Stimulated activated CD4-positive, alpha-beta T cell treated with anti-CD3 and anti-CD28 coated beads, Interleukin-4, amount 100 ng/mL, for 48 hours (primary cell): ENCODE measurements around the gene VPS52.

ENCODE experiments used
- DNase-seq, 2 donors: peaks; one replicate each; pipeline ENCODE4 v3.0.0-alpha.2; 2020; ENCODE audit warnings: low read depth in 2 of 2

VPS52 gene

GRCh38 chr6:33211666-33212422, 59.8 kb downstream of the VPS52 start:
- no peak for DNase-seq

DNA sequence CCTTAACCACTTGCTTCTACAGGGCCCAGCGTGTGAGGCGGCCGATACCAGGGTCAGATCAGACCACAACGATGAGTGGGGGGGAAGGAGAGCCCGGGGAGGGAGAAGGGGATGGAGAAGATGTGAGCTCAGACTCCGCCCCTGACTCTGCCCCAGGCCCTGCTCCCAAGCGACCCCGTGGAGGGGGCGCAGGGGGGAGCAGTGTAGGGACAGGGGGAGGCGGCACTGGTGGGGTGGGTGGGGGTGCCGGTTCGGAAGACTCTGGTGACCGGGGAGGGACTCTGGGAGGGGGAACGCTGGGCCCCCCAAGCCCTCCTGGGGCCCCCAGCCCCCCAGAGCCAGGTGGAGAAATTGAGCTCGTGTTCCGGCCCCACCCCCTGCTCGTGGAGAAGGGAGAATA, 60.5 kb downstream of the VPS52 start:
- no peak for DNase-seq

GRCh38 chr6:33209856-33210255, 61.8 kb downstream of the VPS52 start:
- no peak for DNase-seq

GRCh38 chr6:33208091-33208967, 63.3 kb downstream of the VPS52 start, which contains the start of gene RING1:
Gene RING1, plus strand, starts transcription at chr6:33208500. Its CDS starts 323 bp downstream, at chr6:33208823.
- peak; percentile 78 to 81 for DNase-seq

DNA sequence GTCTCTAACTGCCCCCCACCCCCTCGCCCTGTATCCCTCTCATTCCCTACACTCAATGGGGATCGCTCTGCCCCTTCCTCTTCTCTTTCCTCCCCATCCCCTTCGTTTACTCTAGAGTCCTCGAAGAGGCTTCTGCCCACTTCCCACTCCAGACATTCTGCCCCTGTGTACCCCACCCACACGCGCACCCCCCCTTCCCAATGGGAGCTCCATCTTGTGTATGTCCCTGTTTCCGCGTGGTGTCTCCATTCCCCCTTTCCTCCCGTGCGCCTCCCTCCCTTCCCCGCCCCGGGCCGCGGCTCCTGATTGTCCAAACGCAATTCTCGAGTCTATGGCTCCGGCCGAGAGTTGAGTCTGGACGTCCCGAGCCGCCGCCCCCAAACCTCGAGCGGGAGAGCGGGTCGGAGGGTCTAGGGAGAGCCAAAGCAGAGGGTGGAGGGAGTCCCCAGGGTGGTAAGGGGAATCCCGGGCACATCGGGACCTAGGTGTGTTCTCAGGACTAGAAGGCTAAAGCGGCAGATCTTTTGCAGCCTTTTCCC, 64.1 kb downstream of the VPS52 start:
- no peak for DNase-seq

DNA sequence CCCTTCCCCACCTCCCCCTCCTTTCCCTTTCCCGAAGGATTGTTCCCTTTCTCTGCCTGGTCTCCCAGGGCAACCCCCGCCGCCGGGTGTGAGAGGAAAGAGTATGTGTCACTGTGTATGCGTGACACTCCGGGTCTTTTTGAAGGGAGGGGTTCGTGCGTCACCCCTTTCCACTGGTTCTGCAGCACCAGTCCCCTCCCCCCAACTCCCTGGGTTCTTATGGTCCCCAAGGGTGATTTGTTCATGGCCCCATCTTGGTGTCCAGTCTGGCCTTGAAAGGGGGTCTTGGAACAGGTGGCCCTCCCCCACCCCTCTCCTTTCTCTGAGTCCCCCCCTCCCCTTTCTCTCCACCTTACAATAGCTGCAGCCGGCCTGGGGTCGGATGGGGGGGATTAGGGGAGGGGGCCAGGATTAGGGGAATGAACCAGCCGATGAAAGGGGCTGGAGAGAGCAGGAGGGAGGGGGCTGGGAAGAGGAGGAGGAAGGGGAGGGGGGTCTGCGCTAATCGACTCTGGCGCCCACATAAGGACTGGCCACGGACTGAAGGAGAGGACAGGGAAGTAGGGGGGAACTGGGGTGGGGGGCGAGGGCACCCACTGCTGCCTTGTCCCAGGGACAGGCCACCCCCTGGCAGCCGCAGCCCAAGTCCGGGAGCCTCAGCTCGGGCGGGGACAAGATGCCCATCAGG, 64.7 kb downstream of the VPS52 start:
- DNase-seq, result no peak

DNA sequence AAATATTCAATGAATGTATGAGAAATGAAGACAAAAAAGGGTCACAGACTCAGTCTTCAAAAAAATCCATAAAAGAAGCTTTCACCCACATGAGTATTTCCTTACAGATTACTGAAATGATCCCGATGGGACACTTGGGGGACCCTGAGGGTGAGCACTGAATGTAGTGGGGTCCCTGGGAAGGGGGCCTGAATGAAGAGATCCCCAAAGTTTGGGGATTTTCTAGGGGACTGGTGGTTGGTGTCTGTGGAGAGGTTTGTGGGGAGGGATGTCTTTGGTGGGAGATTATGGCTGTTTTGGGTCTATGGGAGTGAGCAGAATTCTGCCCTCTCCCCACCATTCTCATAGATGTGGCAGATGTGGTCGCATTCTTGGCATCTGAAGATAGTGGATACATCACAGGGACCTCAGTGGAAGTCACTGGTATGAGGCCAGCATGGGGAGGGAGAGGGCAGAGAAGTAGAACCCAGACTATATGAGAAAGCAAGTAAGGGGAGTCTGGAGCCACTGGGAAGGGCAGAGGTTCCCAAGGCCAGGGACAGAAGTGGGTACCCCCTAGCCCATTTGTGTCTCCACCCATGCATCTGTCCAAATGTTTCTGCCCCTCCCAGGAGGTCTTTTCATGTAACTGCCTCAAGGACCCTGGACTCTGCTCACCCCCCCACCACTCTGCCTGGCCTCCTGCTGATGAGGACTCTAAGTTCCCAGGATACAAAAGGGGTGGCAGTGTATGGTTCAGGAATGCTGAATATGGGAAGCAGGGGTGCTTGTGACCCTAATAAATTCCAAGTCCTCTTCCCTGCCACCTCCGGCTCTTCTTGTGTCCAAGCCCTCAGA, 65.4 kb downstream of the VPS52 start:
- no peak for DNase-seq

- DNase-seq, result peak in 1 of 2 donors; percentile 55
Measured at GRCh38 chr6:33205191-33206026, 66.3 kb downstream of the VPS52 start.

DNA sequence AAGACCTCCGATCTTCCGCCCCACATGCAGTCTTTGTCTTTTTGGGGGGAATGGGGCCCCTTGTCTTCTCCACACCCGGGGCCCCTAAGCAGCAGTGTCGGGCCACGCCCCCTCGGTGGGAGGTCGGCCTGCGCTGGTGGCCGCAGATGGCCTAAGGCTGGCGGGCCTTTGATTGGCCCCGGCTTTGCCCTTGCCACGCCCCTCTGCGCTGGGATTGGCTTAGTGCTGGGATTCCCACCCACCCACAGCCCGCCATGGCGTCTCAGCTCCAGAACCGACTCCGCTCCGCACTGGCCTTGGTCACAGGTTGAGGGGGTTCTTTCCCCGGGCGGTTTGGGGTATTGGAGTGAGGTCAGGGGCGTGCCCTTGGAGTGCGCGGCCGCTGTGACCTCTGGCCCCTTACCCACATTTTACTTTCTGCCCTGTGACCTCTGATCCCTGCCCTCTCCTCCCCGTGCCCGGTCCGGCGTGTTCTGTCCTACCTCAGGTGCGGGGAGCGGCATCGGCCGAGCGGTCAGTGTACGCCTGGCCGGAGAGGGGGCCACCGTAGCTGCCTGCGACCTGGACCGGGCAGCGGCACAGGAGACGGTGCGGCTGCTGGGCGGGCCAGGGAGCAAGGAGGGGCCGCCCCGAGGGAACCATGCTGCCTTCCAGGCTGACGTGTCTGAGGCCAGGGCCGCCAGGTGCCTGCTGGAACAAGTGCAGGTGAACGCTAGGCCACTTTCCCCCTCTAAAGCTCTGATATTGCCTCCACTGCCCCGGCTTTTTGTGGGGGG, 67.1 kb downstream of the VPS52 start, which contains the start of gene HSD17B8:
Gene HSD17B8, plus strand, starts transcription at position 241 of the 776 bp plus-strand sequence. Its CDS starts 14 bp downstream, at position 255.
- DNase-seq, result peak; percentile 89 to 94

DNA sequence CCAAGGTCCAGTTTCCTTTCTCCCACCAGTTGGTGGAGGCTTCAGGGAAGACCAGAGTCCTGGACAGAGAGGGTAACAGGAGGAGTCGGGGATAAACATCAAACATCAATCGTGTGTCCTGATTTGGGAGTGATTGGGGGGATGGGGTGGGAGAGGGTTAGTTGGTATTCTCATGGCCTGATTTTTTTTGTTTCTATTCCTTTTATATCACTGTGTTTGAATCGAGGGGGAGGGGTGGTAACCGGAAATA, 67.6 kb downstream of the VPS52 start:
- no peak for DNase-seq

DNA sequence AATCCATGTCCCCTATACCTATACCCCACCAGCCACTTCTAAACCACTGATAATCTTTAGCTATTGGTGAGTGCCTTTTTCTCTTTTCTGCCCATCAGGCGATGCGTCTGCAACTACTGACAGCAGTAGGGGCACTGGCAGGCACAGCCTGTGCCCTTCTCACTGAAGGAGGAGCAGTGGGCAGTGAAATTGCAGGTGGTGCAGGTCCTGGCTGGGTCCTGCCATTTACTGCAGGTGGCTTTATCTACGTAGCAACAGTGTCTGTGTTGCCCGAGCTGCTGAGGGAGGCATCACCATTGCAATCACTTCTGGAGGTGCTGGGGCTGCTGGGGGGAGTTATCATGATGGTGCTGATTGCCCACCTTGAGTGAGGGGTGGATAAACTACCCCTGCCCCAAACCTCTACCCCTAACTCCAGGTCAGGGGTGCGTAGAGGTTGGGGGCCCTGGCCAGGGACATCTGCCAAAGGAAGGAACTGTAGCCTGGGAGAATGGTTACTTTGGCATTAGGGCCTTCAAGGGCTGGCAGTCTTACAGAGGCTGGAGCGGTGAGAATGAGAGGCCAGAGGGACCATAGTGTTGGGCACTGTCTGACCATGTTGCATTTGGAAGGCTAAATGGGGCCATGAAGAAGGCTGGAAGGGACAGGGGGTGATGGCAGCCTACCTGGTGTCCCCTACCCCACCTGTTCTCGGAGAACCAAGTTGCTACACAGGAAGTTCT, 68.1 kb downstream of the VPS52 start:
- no peak for DNase-seq

GRCh38 chr6:33202799-33203198, 68.9 kb downstream of the VPS52 start:
- no peak for DNase-seq

- DNase-seq, result no peak
Measured at GRCh38 chr6:33201935-33202334, 69.7 kb downstream of the VPS52 start.

DNA sequence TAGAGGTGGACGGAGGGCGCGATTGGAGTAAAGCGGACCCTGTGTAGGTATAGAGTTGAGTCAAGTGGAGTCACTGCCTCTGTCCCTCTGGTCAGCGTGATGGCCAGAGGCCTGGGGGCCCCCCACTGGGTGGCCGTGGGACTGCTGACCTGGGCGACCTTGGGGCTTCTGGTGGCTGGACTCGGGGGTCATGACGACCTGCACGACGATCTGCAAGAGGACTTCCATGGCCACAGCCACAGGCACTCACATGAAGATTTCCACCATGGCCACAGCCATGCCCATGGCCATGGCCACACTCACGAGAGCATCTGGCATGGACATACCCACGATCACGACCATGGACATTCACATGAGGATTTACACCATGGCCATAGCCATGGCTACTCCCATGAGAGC, 70.5 kb downstream of the VPS52 start:
- no peak for DNase-seq
